Dermis lymphatic vessel endothelial cell (primary cell): ENCODE measurements around the gene YOD1. TPM values are rescaled to one million over a fixed set of nuclear protein-coding genes. Genes with fewer than 3 reads are reported as not detected.

ENCODE experiments used
- total RNA-seq: library from RNA; depleted of rRNA; stranded (reverse); fragments of >200 nt; gene quantifications from 2 replicates; pipeline ENCODE4 v1.2.1, GENCODE V29; 2014

YOD1 gene
- 6.7 and 8.2 TPM in 2 replicates for total RNA-seq

DNA sequence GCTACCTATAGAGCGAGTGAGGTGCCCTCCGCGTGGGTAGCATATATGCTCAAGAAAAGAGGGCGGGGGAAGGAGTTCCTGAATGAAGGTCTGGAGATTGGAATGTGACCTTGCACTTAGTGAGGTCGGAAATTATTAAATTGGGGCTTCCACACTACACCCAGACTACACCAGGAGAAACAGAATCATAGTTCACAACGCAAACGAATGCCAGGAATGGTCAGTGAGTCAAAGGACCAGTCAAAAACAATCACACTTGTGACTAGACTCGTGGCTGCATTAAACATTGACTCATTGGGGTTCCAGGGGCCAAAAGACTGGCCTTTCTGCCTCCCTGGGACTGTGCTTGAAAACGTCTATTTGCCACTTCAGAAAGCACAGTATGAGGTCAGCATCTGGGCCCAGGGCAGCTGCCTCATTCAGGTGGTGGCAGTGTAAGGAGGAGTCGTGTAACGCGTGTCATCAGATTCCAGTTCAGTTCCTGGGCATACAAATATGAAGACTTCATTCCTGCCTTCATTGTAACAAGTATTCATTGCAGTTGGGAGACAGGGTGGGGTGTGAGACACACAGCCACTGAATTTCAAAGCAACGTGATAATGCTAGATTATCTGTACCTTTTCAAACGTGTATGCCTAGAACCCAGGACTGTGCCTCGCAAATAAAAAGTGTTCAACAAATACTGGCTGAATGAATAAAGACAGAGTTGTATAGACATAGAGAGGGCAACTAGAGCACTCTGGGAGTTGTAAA lies at the start of gene YOD1:
YOD1 (minus strand) TSS at position 18 of the 753 bp plus-strand sequence. CDS start 178 bp downstream, outside the sequence.

GRCh38 chr1:207088701-207089626 lies 38.0 kb upstream of the YOD1 start, which contains the start of gene C4BPB:
Gene C4BPB, plus strand, starts transcription at chr1:207088860. Its CDS starts 672 bp downstream, at chr1:207089532.

DNA sequence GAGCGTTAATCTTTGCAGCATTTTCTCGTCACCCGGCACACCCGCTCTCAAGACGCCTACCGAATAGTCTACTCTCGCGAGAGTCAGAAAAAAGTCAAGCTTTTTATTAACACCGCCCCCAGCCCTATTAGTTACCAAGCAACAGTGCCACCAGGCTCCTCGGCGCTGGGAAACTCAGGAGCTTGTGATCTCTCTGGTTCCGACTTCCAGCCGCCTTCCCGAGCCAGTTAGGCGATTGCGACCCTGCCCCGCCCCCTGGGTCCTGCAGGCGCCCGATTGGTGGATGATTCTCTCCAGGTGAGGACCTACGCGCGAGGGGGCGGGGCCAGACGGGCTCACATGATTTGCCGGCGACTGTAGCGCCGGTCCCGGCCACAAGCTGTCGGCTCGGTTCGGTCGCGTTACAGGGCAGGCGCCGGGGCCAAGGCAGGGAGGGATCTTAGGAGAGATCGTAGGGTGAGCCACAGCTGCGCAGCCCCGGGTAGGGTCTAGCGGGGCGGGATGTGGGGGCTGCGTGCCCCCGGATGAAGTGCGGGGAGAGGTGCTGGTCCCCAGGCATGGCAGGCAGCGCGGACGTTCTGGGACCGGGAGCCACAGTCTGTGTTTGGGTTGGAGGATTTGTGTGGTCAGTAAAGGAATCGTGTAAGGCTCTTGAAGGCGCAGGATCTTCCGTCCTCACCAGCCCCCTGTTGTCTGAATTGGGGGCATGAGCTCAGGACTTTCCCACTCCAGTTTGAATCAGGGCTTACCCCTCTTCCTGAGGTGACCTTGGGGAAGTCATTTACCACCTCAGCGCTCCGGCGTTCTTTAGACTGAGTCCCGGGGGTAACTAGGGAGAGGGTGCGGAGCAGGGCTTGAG lies 2.1 kb upstream of the YOD1 start, which contains the start of gene PFKFB2:
PFKFB2 (plus strand) TSS at position 365 of the 859 bp plus-strand sequence. CDS start 1,443 bp downstream, outside the sequence.

DNA sequence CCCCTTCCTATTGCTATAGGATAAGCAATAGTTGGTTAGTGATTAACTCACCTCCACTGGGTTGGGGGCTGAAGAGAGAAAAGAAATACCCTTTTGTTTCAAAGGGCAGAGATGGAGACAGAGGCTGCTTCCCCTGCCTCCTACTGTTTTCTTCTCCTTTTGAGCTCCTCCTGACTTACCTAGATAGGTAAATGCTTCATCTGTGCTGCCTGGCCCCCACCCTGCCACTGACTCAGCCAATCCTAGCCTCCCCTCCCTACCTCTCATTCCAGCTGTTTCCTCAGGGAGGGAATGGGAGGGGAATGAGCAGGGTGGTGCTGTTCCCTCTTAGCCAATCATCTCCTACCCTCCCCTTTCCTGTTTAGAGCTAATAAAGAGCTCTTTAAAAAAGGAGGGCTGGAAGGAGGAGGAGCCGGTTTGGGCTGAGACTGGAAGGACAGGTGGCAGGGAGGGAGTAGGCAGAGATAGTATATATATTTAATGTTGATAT lies 18.4 kb downstream of the YOD1 start, which contains the start of gene C1orf116:
C1orf116 (minus strand) TSS at position 229 of the 490 bp plus-strand sequence. CDS start 5,158 bp downstream, outside the sequence.

Other genes starting within 250 kb of the YOD1 start
- not detected in 2 replicates for gene IL20, start 185.6 kb downstream of the YOD1 start, total RNA-seq
- not detected in 2 replicates for gene IL24, start 153.8 kb downstream of the YOD1 start, total RNA-seq
- gene FCMR, start 129.3 kb downstream of the YOD1 start, total RNA-seq = 0.33 TPM in 1 of 2 replicates, not detected in the other
- gene PIGR, start 104.7 kb downstream of the YOD1 start, total RNA-seq = not detected in 2 replicates
- not detected in 2 replicates for gene FCAMR, start 80.7 kb downstream of the YOD1 start, total RNA-seq
- gene C1orf116, start 18.5 kb downstream of the YOD1 start, total RNA-seq = under 0.01 TPM in 1 of 2 replicates, not detected in the other
- gene PFKFB2, start 2.1 kb upstream of the YOD1 start, total RNA-seq = 0.98 and 1.1 TPM in 2 replicates
- 0.65 and 0.69 TPM in 2 replicates for gene C4BPB, start 37.7 kb upstream of the YOD1 start, total RNA-seq
- gene C4BPA, start 53.0 kb upstream of the YOD1 start, total RNA-seq = not detected in 2 replicates